H54 (cell line): ENCODE results near the gene GNG7.
"Not testable (repeated sequence)": the region's sequence is repeated elsewhere in the genome, so short reads cannot be mapped to it uniquely, and the experiment has no call there.

Experiments
- DNase-seq: peaks from one replicate; pipeline ENCODE4 v3.0.0; 2011; ENCODE audit warnings: low spot score, mixed read lengths; ENCODE audit not compliant: insufficient read length
- FAIRE-seq: peaks from 3 replicates; lab custom pipeline; 2011; peaks lifted over from hg19 to GRCh38; lab: Jason Lieb, UNC
- POLR2A ChIP-seq: IDR thresholded peaks from 2 replicates; pipeline ENCODE4 v1.6.1; 2011; ENCODE audit warnings: low read depth, mild to moderate bottlenecking, low read length

GNG7 gene

GRCh38 chr19:2721570-2722540 lies 19.4 kb upstream of the GNG7 start:
- FAIRE-seq (no peak), DNase-seq (no peak)
- no peak for TF ChIP-seq POLR2A

- no peak for FAIRE-seq
- no peak for DNase-seq
- TF ChIP-seq POLR2A, result no peak
These were observed 18.5 kb upstream of the GNG7 start, which contains the start of gene DIRAS1 for GRCh38 chr19:2720777-2721569. Gene DIRAS1 (minus strand): TSS chr19:2721372. CDS start chr19:2717806, 3,566 bp downstream.

- FAIRE-seq, result no peak
- TF ChIP-seq POLR2A, result no peak
- peak; percentile 85 for DNase-seq
These were observed 17.7 kb upstream of the GNG7 start for GRCh38 chr19:2719920-2720776.

GRCh38 chr19:2719232-2719735 lies 16.8 kb upstream of the GNG7 start:
- TF ChIP-seq POLR2A, result no peak
- no peak for FAIRE-seq
- DNase-seq, result no peak

- FAIRE-seq (no peak), DNase-seq (no peak)
- TF ChIP-seq POLR2A, result no peak
These were observed 15.4 kb upstream of the GNG7 start for GRCh38 chr19:2717638-2718541.

- FAIRE-seq (no peak), DNase-seq (no peak)
- no peak for TF ChIP-seq POLR2A
These were observed 14.5 kb upstream of the GNG7 start for GRCh38 chr19:2716722-2717637.

GRCh38 chr19:2716275-2716650 lies 13.8 kb upstream of the GNG7 start:
- no peak for TF ChIP-seq POLR2A
- no peak for FAIRE-seq

GRCh38 chr19:2715470-2716274 lies 13.2 kb upstream of the GNG7 start:
- no peak for FAIRE-seq

More at GRCh38 chr19:2716275-2716650, 13.8 kb upstream of the GNG7 start:
- DNase-seq, result no peak

GRCh38 chr19:2714531-2715269 lies 12.2 kb upstream of the GNG7 start:
- DNase-seq (no peak), FAIRE-seq (no peak)
- no peak for TF ChIP-seq POLR2A

More at GRCh38 chr19:2715470-2716274, 13.2 kb upstream of the GNG7 start:
- no peak for TF ChIP-seq POLR2A
- no peak for DNase-seq

- DNase-seq, FAIRE-seq: not testable (repeated sequence)
These were observed 11.6 kb upstream of the GNG7 start for GRCh38 chr19:2714102-2714501.

GRCh38 chr19:2713170-2713569 lies 10.7 kb upstream of the GNG7 start:
- not testable (repeated sequence) for FAIRE-seq

More at GRCh38 chr19:2713170-2713569, 10.7 kb upstream of the GNG7 start:
- not testable (repeated sequence) for DNase-seq
